Esophagus (tissue), 2 donors: ENCODE measurements around the gene EIF4G1. TPM values are rescaled to one million over a fixed set of nuclear protein-coding genes. Genes with fewer than 3 reads are reported as not detected.

Source experiments
- H3K27ac ChIP-seq, 2 donors: one replicate each; pipeline ENCODE4 v1.5.1; 2013; ENCODE audit warnings: low read depth in 2 of 2, mild to moderate bottlenecking in 2 of 2, inconsistent platforms in 1 of 2, low read length in 1 of 2, moderate library complexity in 1 of 2
- H3K27me3 ChIP-seq, 2 donors: one replicate each; pipeline ENCODE4 v1.6.1; 2013; ENCODE audit warnings: low read length in 2 of 2, control low read depth in 1 of 2, mild to moderate bottlenecking in 1 of 2; ENCODE audit not compliant: insufficient read depth in 2 of 2, control insufficient read depth in 1 of 2
- H3K36me3 ChIP-seq, 2 donors: one replicate each; pipeline ENCODE4 v1.6.1; 2013; ENCODE audit warnings: low read length in 1 of 2; ENCODE audit not compliant: control insufficient read depth in 2 of 2, insufficient read depth in 2 of 2
- H3K4me1 ChIP-seq, 2 donors: one replicate each; pipeline ENCODE4 v1.6.1; 2013; ENCODE audit warnings: low read length in 1 of 2; ENCODE audit not compliant: control insufficient read depth in 2 of 2, insufficient read depth in 2 of 2
- H3K4me3 ChIP-seq, 2 donors: one replicate each; pipeline ENCODE4 v1.5.1; 2013; ENCODE audit warnings: low read length in 2 of 2, mild to moderate bottlenecking in 2 of 2, low read depth in 1 of 2, moderate library complexity in 1 of 2
- H3K9me3 ChIP-seq, 2 donors: one replicate each; pipeline ENCODE4 v1.6.1; 2013; ENCODE audit warnings: mild to moderate bottlenecking in 2 of 2, low read depth in 1 of 2, low read length in 1 of 2, moderate library complexity in 1 of 2; ENCODE audit not compliant: control insufficient read depth in 2 of 2, insufficient read depth in 1 of 2
- WGBS, 2 donors: extraction: QIAGEN DNeasy Blood & Tissue Kit; methylation state at CpG; one replicate each; pipeline ENCODE4 v1.1.7; 2013; 5-methylcytosine and 5-hydroxymethylcytosine counted together
- polyA plus RNA-seq, 2 donors: library from polyadenylated mRNA; stranded (reverse); fragments of 200-250 nt; gene quantifications; one replicate each; pipeline ENCODE4 v1.2.3, GENCODE V29; 2013
- donor health status: healthy with polysubstance abuse.
- donor health status: Bipolar disorder and iron deficiency.

Gene EIF4G1
- polyA plus RNA-seq, 2 donors = 222 to 257 TPM

GRCh38 chr3:184371570-184372018 is 57.2 kb downstream of the EIF4G1 start:
- no peaks in the 10 kb centered on the region for H3K9me3 ChIP-seq
- WGBS, 2 donors = 43 to 48% methylated on average over 5 of the region's 5 CpGs
- no peak overlapping the region for H3K27ac ChIP-seq
- peaks cover 0 to 2% of the 10 kb centered on the region in 2 donors for H3K4me1 ChIP-seq
- H3K27me3 ChIP-seq = no peaks in the 10 kb centered on the region
- H3K4me3 ChIP-seq = no peak overlapping the region
- H3K36me3 ChIP-seq = peaks cover 0 to 13% of the 10 kb centered on the region in 2 donors

- Histone ChIP-seq H3K36me3 (peaks cover 0 to 10% of the 10 kb centered on the region in 2 donors), H3K4me1 (peaks cover 0 to 2% of the 10 kb centered on the region in 2 donors), H3K27me3 (no peaks in the 10 kb centered on the region), H3K27ac (no peak overlapping the region), H3K9me3 (no peaks in the 10 kb centered on the region), H3K4me3 (no peak overlapping the region)
- 76 to 79% methylated on average over 8 of the region's 8 CpGs for WGBS, 2 donors
Observed at GRCh38 chr3:184372296-184372821, 58.0 kb downstream of the EIF4G1 start.

- Histone ChIP-seq H3K27ac (no peak overlapping the region), H3K36me3 (peaks cover 0 to 8% of the 10 kb centered on the region in 2 donors), H3K27me3 (no peaks in the 10 kb centered on the region), H3K4me1 (peaks cover 0 to 2% of the 10 kb centered on the region in 2 donors), H3K4me3 (no peak overlapping the region), H3K9me3 (no peaks in the 10 kb centered on the region)
- WGBS, 2 donors = 70 to 78% methylated on average over 5 of the region's 5 CpGs
Observed at GRCh38 chr3:184372911-184373310, 58.5 kb downstream of the EIF4G1 start.

- H3K4me3 ChIP-seq = no peak overlapping the region
- H3K9me3 ChIP-seq = no peaks in the 10 kb centered on the region
- no peaks in the 10 kb centered on the region for H3K27me3 ChIP-seq
- no peak overlapping the region for H3K27ac ChIP-seq
- WGBS, 2 donors = 76 to 80% methylated on average over 6 of the region's 6 CpGs
- H3K36me3 ChIP-seq = peaks cover 0 to 5% of the 10 kb centered on the region in 2 donors
- H3K4me1 ChIP-seq = peaks cover 0 to 2% of the 10 kb centered on the region in 2 donors
Observed at GRCh38 chr3:184373422-184373821, 59.0 kb downstream of the EIF4G1 start.

- Histone ChIP-seq H3K4me3 (no peak overlapping the region), H3K27ac (no peak overlapping the region), H3K4me1 (no peaks in the 10 kb centered on the region), H3K9me3 (no peaks in the 10 kb centered on the region), H3K27me3 (no peaks in the 10 kb centered on the region), H3K36me3 (no peaks in the 10 kb centered on the region)
- 82 to 85% methylated on average over 12 of the region's 12 CpGs for WGBS, 2 donors
Observed at GRCh38 chr3:184375747-184376461, 61.5 kb downstream of the EIF4G1 start.

- H3K4me3 ChIP-seq = no peak overlapping the region
- WGBS, 2 donors = 73 to 78% methylated on average over 5 of the region's 5 CpGs
- no peaks in the 10 kb centered on the region for H3K9me3 ChIP-seq
- no peaks in the 10 kb centered on the region for H3K27me3 ChIP-seq
- no peaks in the 10 kb centered on the region for H3K36me3 ChIP-seq
- no peak overlapping the region for H3K27ac ChIP-seq
- H3K4me1 ChIP-seq = no peaks in the 10 kb centered on the region
Observed at GRCh38 chr3:184377374-184377773, 63.0 kb downstream of the EIF4G1 start.

GRCh38 chr3:184377882-184378445 is 63.6 kb downstream of the EIF4G1 start, which contains the start of gene THPO:
TSS of gene THPO (minus strand) at chr3:184378207. CDS start at chr3:184376259, 1,948 bp downstream.
- no peaks in the 10 kb centered on the region for H3K36me3 ChIP-seq
- no peaks in the 10 kb centered on the region for H3K27me3 ChIP-seq
- no peaks in the 10 kb centered on the region for H3K9me3 ChIP-seq
- no peak within 1 kb of the TSS for H3K4me3 ChIP-seq
- no peaks in the 10 kb centered on the region for H3K4me1 ChIP-seq
- WGBS, 2 donors = 72 to 76% methylated on average over 7 of the region's 7 CpGs
- peak within 1 kb of the TSS; percentile 42 to 57 for H3K27ac ChIP-seq

- peak overlapping the region; percentile 42 to 57 for H3K27ac ChIP-seq
- WGBS, 2 donors = 75 to 78% methylated on average over 10 of the region's 10 CpGs
- H3K4me3 ChIP-seq = no peak overlapping the region
- no peaks in the 10 kb centered on the region for H3K4me1 ChIP-seq
- no peaks in the 10 kb centered on the region for H3K27me3 ChIP-seq
- no peaks in the 10 kb centered on the region for H3K36me3 ChIP-seq
- no peaks in the 10 kb centered on the region for H3K9me3 ChIP-seq
Observed at GRCh38 chr3:184378651-184379357, 64.4 kb downstream of the EIF4G1 start.

- 13 to 32% methylated on average over 21 to 65 of the region's 71 CpGs for WGBS, 2 donors
- Histone ChIP-seq H3K27me3 (no peaks in the 10 kb centered on the region), H3K36me3 (no peaks in the 10 kb centered on the region), H3K27ac (peak within 1 kb of the TSS; percentile 42 to 58), H3K9me3 (no peaks in the 10 kb centered on the region), H3K4me1 (no peaks in the 10 kb centered on the region), H3K4me3 (peak within 1 kb of the TSS; percentile 14 to 63)
Observed at GRCh38 chr3:184379358-184380184, 65.2 kb downstream of the EIF4G1 start, which contains the start of gene CHRD. TSS of gene CHRD (plus strand) at chr3:184380054. CDS start at chr3:184380319, 265 bp downstream.
